ENCODE measurements around the gene DEPDC7.

Gene DEPDC7

DNA sequence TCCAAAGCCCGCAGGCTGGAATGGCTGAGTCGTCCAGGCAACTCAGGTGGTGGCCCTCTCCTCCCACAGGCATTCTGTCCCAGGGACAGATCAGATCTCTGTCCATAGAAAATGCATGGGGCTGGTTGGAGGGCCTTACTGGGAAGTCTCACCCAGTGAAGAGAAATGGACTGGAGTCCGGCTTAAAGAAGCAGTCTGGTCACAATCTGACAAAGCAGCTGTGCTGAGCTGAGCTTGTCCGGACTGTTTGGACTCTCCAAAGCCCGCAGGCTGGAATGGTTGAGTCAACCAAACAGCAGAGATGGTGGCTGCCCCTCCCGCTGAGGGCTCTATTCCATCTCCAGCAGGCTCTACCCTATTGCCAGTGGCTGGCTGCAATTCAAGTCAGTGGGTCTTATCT is 14.4 kb upstream of the DEPDC7 start:
- no peaks in the 10 kb centered on the region for H3K36me3 ChIP-seq (replicated peaks)
- H3K27ac ChIP-seq, result no peak overlapping the region
- no peak for DNase-seq
- in situ Hi-C loops (cut with HindIII; ENCODE audit: low pct_ligation_motif_present, low sequenced_read_pairs), result no loop called here
- H3K4me3 ChIP-seq (ENCODE audit: low read depth, low read length), result no peak overlapping the region
- no peak for TF ChIP-seq CTCF (IDR thresholded peaks at IDR 0.05; ENCODE audit: low read depth, low read length, missing control alignments)
- H3K27me3 ChIP-seq (replicated peaks), result no peaks in the 10 kb centered on the region

GRCh38 chr11:33001751-33002542 is 13.7 kb upstream of the DEPDC7 start:
- in situ Hi-C loops (cut with HindIII; ENCODE audit: low pct_ligation_motif_present, low sequenced_read_pairs), result no loop called here
- DNase-seq, result no peak
- no peak for TF ChIP-seq CTCF (IDR thresholded peaks at IDR 0.05; ENCODE audit: low read depth, low read length, missing control alignments)
- H3K27ac ChIP-seq, result no peak overlapping the region
- H3K4me3 ChIP-seq (ENCODE audit: low read depth, low read length), result no peak overlapping the region
- H3K27me3 ChIP-seq (replicated peaks), result no peaks in the 10 kb centered on the region
- H3K36me3 ChIP-seq (replicated peaks), result no peaks in the 10 kb centered on the region

GRCh38 chr11:33005175-33005574 is 10.5 kb upstream of the DEPDC7 start:
- Histone ChIP-seq H3K36me3 (replicated peaks) (no peaks in the 10 kb centered on the region), H3K4me3 (ENCODE audit: low read depth, low read length) (no peak overlapping the region), H3K27ac (no peak overlapping the region), H3K27me3 (replicated peaks) (no peaks in the 10 kb centered on the region)
- no peak for TF ChIP-seq CTCF (IDR thresholded peaks at IDR 0.05; ENCODE audit: low read depth, low read length, missing control alignments)
- no peak for DNase-seq
- in situ Hi-C loops (cut with HindIII; ENCODE audit: low pct_ligation_motif_present, low sequenced_read_pairs), result no loop called here

- Histone ChIP-seq H3K27ac (no peak overlapping the region), H3K36me3 (replicated peaks) (no peaks in the 10 kb centered on the region), H3K4me3 (ENCODE audit: low read depth, low read length) (no peak overlapping the region), H3K27me3 (replicated peaks) (no peaks in the 10 kb centered on the region)
- TF ChIP-seq CTCF (IDR thresholded peaks at IDR 0.05; ENCODE audit: low read depth, low read length, missing control alignments), result no peak
- DNase-seq, result no peak
- in situ Hi-C loops (cut with HindIII; ENCODE audit: low pct_ligation_motif_present, low sequenced_read_pairs), result no loop called here
Measured at GRCh38 chr11:33006010-33006409, 9.7 kb upstream of the DEPDC7 start.

- DNase-seq, result no peak
- in situ Hi-C loops (cut with HindIII; ENCODE audit: low pct_ligation_motif_present, low sequenced_read_pairs), result no loop called here
- Histone ChIP-seq H3K36me3 (replicated peaks) (no peaks in the 10 kb centered on the region), H3K4me3 (ENCODE audit: low read depth, low read length) (no peak overlapping the region), H3K27ac (no peak overlapping the region), H3K27me3 (replicated peaks) (no peaks in the 10 kb centered on the region)
- TF ChIP-seq CTCF (IDR thresholded peaks at IDR 0.05; ENCODE audit: low read depth, low read length, missing control alignments), result no peak
Measured at GRCh38 chr11:33013755-33014154, 1.9 kb upstream of the DEPDC7 start.

GRCh38 chr11:33016654-33017053 is 976 bp downstream of the DEPDC7 start:
- in situ Hi-C loops (cut with HindIII; ENCODE audit: low pct_ligation_motif_present, low sequenced_read_pairs), result no loop called here
- Histone ChIP-seq H3K4me3 (ENCODE audit: low read depth, low read length) (peak overlapping the region; percentile 66), H3K27ac (no peak overlapping the region), H3K36me3 (replicated peaks) (no peaks in the 10 kb centered on the region), H3K27me3 (replicated peaks) (no peaks in the 10 kb centered on the region)
- TF ChIP-seq CTCF (IDR thresholded peaks at IDR 0.05; ENCODE audit: low read depth, low read length, missing control alignments), result no peak
- DNase-seq, result no peak
